Endothelial cell of umbilical vein (primary cell): ENCODE results near the gene IRAK1BP1. TPM values are rescaled to one million over a fixed set of nuclear protein-coding genes. Genes with fewer than 3 reads are reported as not detected.

ENCODE experiments used
- BruUV-seq: library from RNA; stranded (reverse); fragments of 400-500 nt; replicated peaks from 2 replicates; lab custom pipeline; 2021; lab: Mats Ljungman, UMichigan
- CTCF ChIA-PET: fragments of 300-600, 350-600 bp; sonication (Branson Sonifier 250); formaldehyde crosslinking; loops from one replicate; lab custom pipeline; 2021; ENCODE audit warnings: antibody characterized with exemption, inconsistent platforms; lab: Charles Lee
- POLR2A ChIA-PET: fragments of 300-600, 350-600 bp; sonication (Branson Sonifier 250); formaldehyde crosslinking; loops from one replicate; lab custom pipeline; 2021; ENCODE audit warnings: antibody characterized with exemption, inconsistent platforms; lab: Charles Lee
- DNase-seq: peaks from one replicate; pipeline ENCODE4 v3.0.0-alpha.2; 2011; ENCODE audit warnings: low read depth, low spot score
- FAIRE-seq: peaks from 2 replicates; lab custom pipeline; 2011; peaks lifted over from hg19 to GRCh38; lab: Jason Lieb, UNC
- H2AFZ ChIP-seq: 2 replicates; pipeline ENCODE4 v1.6.0; 2012; ENCODE audit warnings: low read depth, low read length, control low read depth, inconsistent platforms
- H3K27ac ChIP-seq: 2 replicates; pipeline ENCODE4 v1.5.1; 2011; ENCODE audit warnings: low read depth, mild to moderate bottlenecking, control low read depth, low read length, moderate library complexity; ENCODE audit not compliant: insufficient read depth
- H3K27me3 ChIP-seq, 2 experiments: 2 replicates each; pipeline versions ENCODE4 v1.6.0 to v1.6.1; 2011; ENCODE audit warnings: low read length in 2 of 2, mixed read lengths in 1 of 2; ENCODE audit not compliant: control insufficient read depth in 2 of 2, insufficient read depth in 2 of 2
- H3K36me3 ChIP-seq, 2 experiments: 2 replicates in 1 of 2; 3 replicates in 1 of 2; pipeline ENCODE4 v1.5.1; 2011; ENCODE audit warnings: low read length in 2 of 2, mild to moderate bottlenecking in 1 of 2, moderate library complexity in 1 of 2; ENCODE audit not compliant: control insufficient read depth in 2 of 2, insufficient read depth in 2 of 2; ENCODE audit errors: extremely low read depth in 1 of 2
- H3K4me1 ChIP-seq: 3 replicates; pipeline ENCODE4 v1.5.1; 2011; ENCODE audit warnings: mild to moderate bottlenecking, low read length; ENCODE audit not compliant: control insufficient read depth, insufficient read depth; ENCODE audit errors: extremely low read depth
- H3K4me2 ChIP-seq: 2 replicates; pipeline ENCODE4 v1.6.1; 2011; ENCODE audit warnings: low read length, control low read depth, mixed read lengths; ENCODE audit not compliant: insufficient read depth
- H3K4me3 ChIP-seq, 3 experiments: fragments of 200-600 bp in 1 of 3; sonication (generic), shearing (Covaris generic) in 1 of 3; replicated peaks in 1 of 3; 2 replicates each; pipeline ENCODE4 v1.5.1; 2011 to 2016; ENCODE audit warnings: control low read depth in 3 of 3, low read length in 3 of 3, mild to moderate bottlenecking in 2 of 3, inconsistent platforms in 1 of 3, low read depth in 1 of 3, moderate library complexity in 1 of 3; ENCODE audit not compliant: insufficient read depth in 1 of 3
- H3K79me2 ChIP-seq: 2 replicates; pipeline ENCODE4 v1.6.0; 2012; ENCODE audit warnings: low read length, inconsistent platforms; ENCODE audit not compliant: control insufficient read depth, insufficient read depth
- H3K9ac ChIP-seq: replicated peaks from 2 replicates; pipeline ENCODE3; 2011; ENCODE audit warnings: low read length, control low read depth; ENCODE audit not compliant: insufficient read depth; ENCODE audit errors: extremely low read depth
- H3K9me1 ChIP-seq: replicated peaks from 3 replicates; pipeline ENCODE4 v1.6.0; 2011; ENCODE audit warnings: mild to moderate bottlenecking, low read length; ENCODE audit not compliant: control insufficient read depth, insufficient read depth; ENCODE audit errors: extremely low read depth
- H3K9me3 ChIP-seq: replicated peaks from 2 replicates; pipeline ENCODE4 v1.5.1; 2012; ENCODE audit warnings: low read length, inconsistent platforms; ENCODE audit not compliant: control insufficient read depth, insufficient read depth
- H4K20me1 ChIP-seq: replicated peaks from 2 replicates; pipeline ENCODE3; 2011; ENCODE audit warnings: mild to moderate bottlenecking, low read length; ENCODE audit not compliant: control insufficient read depth, insufficient read depth; ENCODE audit errors: extremely low read depth
- CTCF ChIP-seq, 2 donors: IDR thresholded peaks; 1 replicate in 1 of 2; 2 replicates in 1 of 2; pipeline ENCODE4 v1.5.1; 2011; ENCODE audit warnings: low read length in 2 of 2, mild to moderate bottlenecking in 2 of 2, moderate library complexity in 2 of 2, control low read depth in 1 of 2, inconsistent platforms in 1 of 2, low read depth in 1 of 2; ENCODE audit not compliant: insufficient read depth in 1 of 2; ENCODE audit errors: extremely low read depth in 1 of 2
- EZH2 ChIP-seq: IDR thresholded peaks from 2 replicates; pipeline ENCODE4 v1.6.1; 2012; ENCODE audit warnings: borderline replicate concordance, low read depth, mild to moderate bottlenecking, moderate library complexity, low read length, inconsistent platforms; ENCODE audit not compliant: severe bottlenecking
- FOS ChIP-seq: IDR thresholded peaks from 2 replicates; pipeline ENCODE4 v1.6.1; 2011; ENCODE audit warnings: mild to moderate bottlenecking, low read length, moderate library complexity, borderline replicate concordance; ENCODE audit not compliant: insufficient read depth
- GATA2 ChIP-seq: IDR thresholded peaks from 2 replicates; pipeline ENCODE4 v1.7.0; 2011; ENCODE audit warnings: low read depth, mild to moderate bottlenecking, moderate library complexity, mixed read lengths, low read length; ENCODE audit not compliant: insufficient read length, insufficient read depth
- JUN ChIP-seq: IDR thresholded peaks from 2 replicates; pipeline ENCODE4 v1.6.1; 2011; ENCODE audit warnings: borderline replicate concordance, low read depth; ENCODE audit not compliant: insufficient read length, insufficient read depth
- MAX ChIP-seq: IDR thresholded peaks from 2 replicates; pipeline ENCODE4 v1.6.1; 2011; ENCODE audit not compliant: insufficient read depth, insufficient read length
- MYC ChIP-seq: IDR thresholded peaks from one replicate; pipeline ENCODE4 v1.6.1; 2011; ENCODE audit warnings: mild to moderate bottlenecking, low read depth, low read length
- POLR2A ChIP-seq: IDR thresholded peaks from 2 replicates; pipeline ENCODE4 v1.6.1; 2012; ENCODE audit warnings: low read depth, mild to moderate bottlenecking, control low read depth, low read length
- POLR2AphosphoS5 ChIP-seq: IDR thresholded peaks from 2 replicates; pipeline ENCODE4 v1.6.1; 2012; ENCODE audit warnings: low read depth, mild to moderate bottlenecking, control low read depth, low read length, moderate library complexity; ENCODE audit not compliant: insufficient read depth
- dilution Hi-C: fragments of 300-500 bp; cut with MboI; formaldehyde crosslinking; loops from one replicate; pipeline ENCODE4 v1.15.0; 2019; ENCODE audit warnings: low sequenced_read_pairs; ENCODE audit not compliant: extremely low pct_ligation_motif_present
- intact Hi-C: fragments of 100-400 bp; cut with micrococcal nuclease; formaldehyde crosslinking; loops from one replicate; pipeline ENCODE4 v1.10.0; 2022
- polyA plus RNA-seq, 4 experiments: library from polyadenylated mRNA; depleted of rRNA in 3 of 4; stranded (reverse) in 3 of 4; unstranded in 1 of 4; fragments of >200 nt; gene quantifications; 2 replicates each; pipeline versions ENCODE4 v1.2.1 to v1.2.3, GENCODE V29; 2011 to 2012; ENCODE audit warnings: missing spikeins in 1 of 4
- total RNA-seq: library from RNA; stranded (reverse); gene quantifications from 2 replicates; pipeline ENCODE4 v1.2.3, GENCODE V29; 2021

IRAK1BP1 gene
- total and polyA plus RNA-seq, 2 donors (not counting 3 experiments of a cell fraction or from before 2014, with no cell fraction given): 1.8 to 3.0 TPM

GRCh38 chr6:78935553-78935952 lies 68.2 kb downstream of the IRAK1BP1 start:
- FAIRE-seq (no peak), DNase-seq (no peak)
- TF ChIP-seq MYC (no peak), GATA2 (no peak), EZH2 (no peak), JUN (no peak), CTCF (IDR thresholded peaks at IDR 0.05; ENCODE audit: extremely low read depth in 1 of 2, insufficient read depth in 1 of 2, low read depth in 1 of 2, low read length in 2 of 2) (no peak), MAX (no peak), POLR2A (no peak), POLR2AphosphoS5 (no peak), FOS (no peak)
- dilution Hi-C loops (no loop called here), intact Hi-C loops (no loop called here)
- Histone ChIP-seq H3K4me1 (no peaks in the 10 kb centered on the region), H3K79me2 (no peaks in the 10 kb centered on the region), H3K27ac (no peak overlapping the region), H3K9me1 (no peaks in the 10 kb centered on the region), H4K20me1 (no peaks in the 10 kb centered on the region), H3K4me2 (no peak overlapping the region), H3K27me3 (no peaks in the 10 kb centered on the region), H3K36me3 (peaks cover 0 to 3% of the 10 kb centered on the region in 2 experiments), H3K9me3 (no peaks in the 10 kb centered on the region), H3K4me3 (no peak overlapping the region), H2AFZ (no peak overlapping the region), H3K9ac (no peak overlapping the region)
- CTCF ChIA-PET: interaction anchor here (1.2 to 1.5 kb wide), 2 partner anchors 10 to 31 kb away, joined by 4 read pairs; no protein-coding TSS in a partner anchor
- BruUV-seq: no TSS peak
- POLR2A ChIA-PET: no interaction called here
